ENCODE data around the gene PLEKHD1. TPM values are rescaled to one million over a fixed set of nuclear protein-coding genes. Genes with fewer than 3 reads are reported as not detected.

PLEKHD1 gene
- total RNA-seq, 4 donors from 2014 or later = 0.13 to 2.4 (median 1.8) TPM

DNA sequence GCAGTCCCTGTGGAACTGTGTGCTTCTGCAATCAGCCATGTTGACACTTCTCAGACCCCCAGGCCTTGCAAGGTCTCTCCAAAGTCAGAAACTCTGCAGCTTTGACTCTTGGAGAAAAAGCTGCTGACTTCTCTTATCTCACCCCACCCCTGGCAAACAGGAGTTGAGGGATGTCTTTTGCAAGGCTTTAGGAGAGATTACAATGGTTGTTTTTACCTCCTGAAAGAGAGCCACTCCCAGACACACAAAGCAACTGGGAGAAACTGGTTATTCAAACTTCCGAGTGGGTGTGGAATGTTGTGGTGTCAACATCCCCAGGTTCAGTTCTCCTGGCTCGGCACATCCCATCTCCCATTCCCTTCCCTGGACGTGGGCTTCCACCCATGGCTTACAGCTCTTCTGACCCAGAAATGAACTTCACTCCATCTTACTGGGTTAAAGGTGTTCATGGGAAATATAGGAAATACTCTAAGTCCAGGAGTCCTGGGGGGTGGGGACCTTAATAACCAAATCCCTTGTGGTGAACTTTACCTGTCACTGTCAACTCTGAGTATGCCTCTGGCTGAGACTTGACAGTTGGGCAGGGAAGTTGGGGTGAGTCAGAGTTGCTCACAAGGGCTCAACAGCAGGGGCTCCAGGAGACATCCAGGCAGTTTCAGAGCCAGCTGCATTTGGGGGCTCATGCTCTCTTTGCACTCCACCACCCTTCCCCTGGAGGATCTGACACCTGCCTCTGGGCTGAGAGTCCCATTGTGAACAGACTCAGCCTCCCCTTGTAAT is 48.2 kb downstream of the PLEKHD1 start:
- H3K4me3 ChIP-seq (ENCODE audit: low read depth, poor library complexity, severe bottlenecking) = no peak overlapping the region
- no peak for DNase-seq (ENCODE audit: low spot score in 2 of 2)
- TF ChIP-seq, protein P1, sequence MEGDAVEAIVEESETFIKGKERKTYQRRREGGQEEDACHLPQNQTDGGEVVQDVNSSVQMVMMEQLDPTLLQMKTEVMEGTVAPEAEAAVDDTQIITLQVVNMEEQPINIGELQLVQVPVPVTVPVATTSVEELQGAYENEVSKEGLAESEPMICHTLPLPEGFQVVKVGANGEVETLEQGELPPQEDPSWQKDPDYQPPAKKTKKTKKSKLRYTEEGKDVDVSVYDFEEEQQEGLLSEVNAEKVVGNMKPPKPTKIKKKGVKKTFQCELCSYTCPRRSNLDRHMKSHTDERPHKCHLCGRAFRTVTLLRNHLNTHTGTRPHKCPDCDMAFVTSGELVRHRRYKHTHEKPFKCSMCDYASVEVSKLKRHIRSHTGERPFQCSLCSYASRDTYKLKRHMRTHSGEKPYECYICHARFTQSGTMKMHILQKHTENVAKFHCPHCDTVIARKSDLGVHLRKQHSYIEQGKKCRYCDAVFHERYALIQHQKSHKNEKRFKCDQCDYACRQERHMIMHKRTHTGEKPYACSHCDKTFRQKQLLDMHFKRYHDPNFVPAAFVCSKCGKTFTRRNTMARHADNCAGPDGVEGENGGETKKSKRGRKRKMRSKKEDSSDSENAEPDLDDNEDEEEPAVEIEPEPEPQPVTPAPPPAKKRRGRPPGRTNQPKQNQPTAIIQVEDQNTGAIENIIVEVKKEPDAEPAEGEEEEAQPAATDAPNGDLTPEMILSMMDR (IDR thresholded peaks at IDR 0.05) = no peak
- TF ChIP-seq POLR2A (IDR thresholded peaks at IDR 0.05) = no peak
- 30 to 44% methylated on average over 3 of the region's 3 CpGs for WGBS, 2 donors
- intact Hi-C loops (cut with DNase I; ENCODE audit: low total_unique reads) = no loop called here

DNA sequence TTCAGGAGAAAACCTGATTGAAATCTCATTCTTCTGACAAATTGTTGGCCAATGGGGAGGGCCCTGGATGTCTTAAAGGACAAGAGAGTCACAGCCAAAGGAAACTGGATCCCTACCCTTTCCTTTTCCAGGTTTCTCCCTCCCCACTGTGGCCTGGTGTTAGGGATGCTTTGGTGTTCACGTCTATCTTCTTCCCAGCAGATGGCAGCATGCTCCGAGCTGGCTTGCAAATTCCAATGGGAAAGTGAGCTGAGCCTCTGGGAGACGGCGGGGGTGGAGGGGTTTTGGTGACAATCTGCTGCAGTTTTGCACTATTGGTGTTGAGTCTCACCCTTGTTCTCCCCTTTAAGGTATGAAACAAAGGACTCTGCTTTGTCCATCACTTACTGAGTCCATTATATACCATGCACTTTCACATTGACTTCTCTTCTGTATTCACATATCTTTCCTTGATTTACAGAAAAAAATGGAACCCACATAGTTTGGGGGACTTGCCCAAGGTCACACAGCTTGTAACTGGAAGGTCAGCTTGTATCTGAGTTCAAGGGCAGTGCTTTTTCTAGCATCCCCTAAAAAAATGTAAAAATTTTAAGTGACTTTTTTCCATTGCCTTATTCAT is 50.8 kb downstream of the PLEKHD1 start:
- intact Hi-C loops (cut with DNase I; ENCODE audit: low total_unique reads) = loop anchor here (5.0 kb wide), 1 partner anchor 42 kb away; no protein-coding TSS in a partner anchor
- WGBS, 2 donors = 5 to 6% methylated on average over 4 of the region's 4 CpGs
- TF ChIP-seq, protein P1 (IDR thresholded peaks at IDR 0.05) = no peak
- TF ChIP-seq POLR2A (IDR thresholded peaks at IDR 0.05) = no peak
- DNase-seq (ENCODE audit: low spot score in 2 of 2) = no peak
- H3K4me3 ChIP-seq (ENCODE audit: low read depth, poor library complexity, severe bottlenecking) = no peak overlapping the region

GRCh38 chr14:69536971-69537370 is 52.4 kb downstream of the PLEKHD1 start:
- DNase-seq (ENCODE audit: low spot score in 2 of 2) = no peak
- intact Hi-C loops (cut with DNase I; ENCODE audit: low total_unique reads) = loop anchor here (5.0 kb wide), 1 partner anchor 40 kb away; no protein-coding TSS in a partner anchor
- no peak for TF ChIP-seq POLR2A (IDR thresholded peaks at IDR 0.05)
- TF ChIP-seq, protein P1 (IDR thresholded peaks at IDR 0.05) = no peak
- no peak overlapping the region for H3K4me3 ChIP-seq (ENCODE audit: low read depth, poor library complexity, severe bottlenecking)

GRCh38 chr14:69537900-69538299 is 53.4 kb downstream of the PLEKHD1 start:
- WGBS, 2 donors = 75 to 93% methylated on average over 1 of the region's 1 CpG
- no peak for DNase-seq (ENCODE audit: low spot score in 2 of 2)
- H3K4me3 ChIP-seq (ENCODE audit: low read depth, poor library complexity, severe bottlenecking) = no peak overlapping the region
- TF ChIP-seq, protein P1 (IDR thresholded peaks at IDR 0.05) = no peak
- no peak for TF ChIP-seq POLR2A (IDR thresholded peaks at IDR 0.05)
- intact Hi-C loops (cut with DNase I; ENCODE audit: low total_unique reads) = loop anchor here (5.0 kb wide), 1 partner anchor 39 kb away; no protein-coding TSS in a partner anchor

- intact Hi-C loops (cut with DNase I; ENCODE audit: low total_unique reads) = loop anchor here (5.0 kb wide), 1 partner anchor 39 kb away; no protein-coding TSS in a partner anchor
- WGBS, 2 donors = 97 to 100% methylated on average over 1 of the region's 1 CpG
- no peak overlapping the region for H3K4me3 ChIP-seq (ENCODE audit: low read depth, poor library complexity, severe bottlenecking)
- DNase-seq (ENCODE audit: low spot score in 2 of 2) = no peak
- TF ChIP-seq, protein P1 (IDR thresholded peaks at IDR 0.05) = no peak
- TF ChIP-seq POLR2A (IDR thresholded peaks at IDR 0.05) = no peak
Observed at GRCh38 chr14:69538766-69539165, 54.2 kb downstream of the PLEKHD1 start.
